MCF 10A (cell line): ENCODE results near the gene PXMP2. TPM values are rescaled to one million over a fixed set of nuclear protein-coding genes. Genes with fewer than 3 reads are reported as not detected.

ENCODE experiments used
- BruUV-seq: library from RNA; stranded (reverse); fragments of 400-500 nt; replicated peaks from 2 replicates; lab custom pipeline; 2021; lab: Mats Ljungman, UMichigan
- CTCF ChIA-PET: fragments of 300-600 bp; sonication (Branson Sonifier 250); formaldehyde crosslinking; extraction: SDS; loops from one replicate; lab custom pipeline; 2021; ENCODE audit warnings: antibody characterized with exemption, inconsistent platforms; lab: Yijun Ruan, JAX
- POLR2A ChIA-PET: fragments of 300-600, 350-650 bp; sonication (Branson Sonifier 250); formaldehyde crosslinking; extraction: SDS; loops from one replicate; lab custom pipeline; 2020; ENCODE audit warnings: antibody characterized with exemption, inconsistent platforms; lab: Yijun Ruan, JAX
- DNase-seq: peaks from one replicate; pipeline ENCODE4 v3.0.0-alpha.2; 2018; ENCODE audit not compliant: unreplicated experiment
- H3K27ac Mint-ChIP-seq: one replicate; pipeline ENCODE4 v1.8.0; 2022; ENCODE audit warnings: mild to moderate bottlenecking, low read depth, mixed read lengths; ENCODE audit not compliant: unreplicated experiment
- H3K27me3 Mint-ChIP-seq: one replicate; pipeline ENCODE4 v1.8.0; 2022; ENCODE audit warnings: mixed read lengths; ENCODE audit not compliant: insufficient read depth, unreplicated experiment
- H3K36me3 Mint-ChIP-seq: one replicate; pipeline ENCODE4 v1.8.0; 2022; ENCODE audit warnings: mild to moderate bottlenecking, moderate library complexity, mixed read lengths; ENCODE audit not compliant: insufficient read depth, unreplicated experiment
- H3K4me1 Mint-ChIP-seq: one replicate; pipeline ENCODE4 v1.8.0; 2022; ENCODE audit warnings: mixed read lengths; ENCODE audit not compliant: insufficient read depth, unreplicated experiment
- H3K4me3 Mint-ChIP-seq: one replicate; pipeline ENCODE4 v1.8.0; 2022; ENCODE audit warnings: mild to moderate bottlenecking, moderate library complexity, mixed read lengths; ENCODE audit not compliant: unreplicated experiment
- H3K9me3 Mint-ChIP-seq: one replicate; pipeline ENCODE4 v1.8.0; 2022; ENCODE audit warnings: mixed read lengths; ENCODE audit not compliant: unreplicated experiment
- intact Hi-C: fragments of 100-400 bp; cut with micrococcal nuclease; formaldehyde crosslinking; loops from 2 replicates; pipeline ENCODE4 v1.14.1; 2022
- total RNA-seq: library from RNA; stranded (reverse); gene quantifications from 2 replicates; pipeline ENCODE4 v1.2.3, GENCODE V29; 2022
- TF ChIP-seq, protein P1 (sequence below): fragments of 200-600 bp; IDR thresholded peaks from one replicate; pipeline ENCODE4 v1.8.0; 2022; ENCODE audit warnings: antibody characterized with exemption, mild to moderate bottlenecking; ENCODE audit not compliant: unreplicated experiment

PXMP2 gene
- total RNA-seq, 1 experiment from 2014 or later: 28.1 TPM

DNA sequence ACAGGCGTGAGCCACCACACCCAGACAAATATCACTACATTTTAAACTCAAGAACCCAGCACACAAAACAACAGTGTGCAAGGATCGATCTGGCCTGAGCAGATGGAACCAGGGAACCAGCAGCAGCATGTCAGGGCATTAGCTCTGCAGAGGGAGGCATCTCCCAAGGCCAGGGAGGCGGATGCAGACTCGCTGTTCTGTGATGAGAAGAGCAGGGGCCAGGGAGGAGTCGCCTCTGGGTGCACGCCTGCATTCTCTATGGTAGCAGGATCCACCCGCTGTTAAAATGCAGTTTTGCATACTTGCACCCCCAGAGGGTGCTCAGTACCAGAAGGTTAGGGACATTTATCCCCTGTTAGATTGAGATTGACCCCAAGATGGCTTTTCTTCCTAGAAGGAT lies 41.1 kb downstream of the PXMP2 start:
- POLR2A ChIA-PET: no interaction called here
- DNase-seq: no peak
- CTCF ChIA-PET: no interaction called here
- Mint-ChIP-seq H3K4me3 (no peak overlapping the region), H3K9me3 (no peaks in the 10 kb centered on the region), H3K36me3 (peaks cover 94% of the 10 kb centered on the region), H3K4me1 (no peaks in the 10 kb centered on the region), H3K27ac (no peak overlapping the region), H3K27me3 (no peaks in the 10 kb centered on the region)
- intact Hi-C loops: no loop called here
- BruUV-seq: no TSS peak
- TF ChIP-seq, protein P1, sequence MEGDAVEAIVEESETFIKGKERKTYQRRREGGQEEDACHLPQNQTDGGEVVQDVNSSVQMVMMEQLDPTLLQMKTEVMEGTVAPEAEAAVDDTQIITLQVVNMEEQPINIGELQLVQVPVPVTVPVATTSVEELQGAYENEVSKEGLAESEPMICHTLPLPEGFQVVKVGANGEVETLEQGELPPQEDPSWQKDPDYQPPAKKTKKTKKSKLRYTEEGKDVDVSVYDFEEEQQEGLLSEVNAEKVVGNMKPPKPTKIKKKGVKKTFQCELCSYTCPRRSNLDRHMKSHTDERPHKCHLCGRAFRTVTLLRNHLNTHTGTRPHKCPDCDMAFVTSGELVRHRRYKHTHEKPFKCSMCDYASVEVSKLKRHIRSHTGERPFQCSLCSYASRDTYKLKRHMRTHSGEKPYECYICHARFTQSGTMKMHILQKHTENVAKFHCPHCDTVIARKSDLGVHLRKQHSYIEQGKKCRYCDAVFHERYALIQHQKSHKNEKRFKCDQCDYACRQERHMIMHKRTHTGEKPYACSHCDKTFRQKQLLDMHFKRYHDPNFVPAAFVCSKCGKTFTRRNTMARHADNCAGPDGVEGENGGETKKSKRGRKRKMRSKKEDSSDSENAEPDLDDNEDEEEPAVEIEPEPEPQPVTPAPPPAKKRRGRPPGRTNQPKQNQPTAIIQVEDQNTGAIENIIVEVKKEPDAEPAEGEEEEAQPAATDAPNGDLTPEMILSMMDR: no peak

DNA sequence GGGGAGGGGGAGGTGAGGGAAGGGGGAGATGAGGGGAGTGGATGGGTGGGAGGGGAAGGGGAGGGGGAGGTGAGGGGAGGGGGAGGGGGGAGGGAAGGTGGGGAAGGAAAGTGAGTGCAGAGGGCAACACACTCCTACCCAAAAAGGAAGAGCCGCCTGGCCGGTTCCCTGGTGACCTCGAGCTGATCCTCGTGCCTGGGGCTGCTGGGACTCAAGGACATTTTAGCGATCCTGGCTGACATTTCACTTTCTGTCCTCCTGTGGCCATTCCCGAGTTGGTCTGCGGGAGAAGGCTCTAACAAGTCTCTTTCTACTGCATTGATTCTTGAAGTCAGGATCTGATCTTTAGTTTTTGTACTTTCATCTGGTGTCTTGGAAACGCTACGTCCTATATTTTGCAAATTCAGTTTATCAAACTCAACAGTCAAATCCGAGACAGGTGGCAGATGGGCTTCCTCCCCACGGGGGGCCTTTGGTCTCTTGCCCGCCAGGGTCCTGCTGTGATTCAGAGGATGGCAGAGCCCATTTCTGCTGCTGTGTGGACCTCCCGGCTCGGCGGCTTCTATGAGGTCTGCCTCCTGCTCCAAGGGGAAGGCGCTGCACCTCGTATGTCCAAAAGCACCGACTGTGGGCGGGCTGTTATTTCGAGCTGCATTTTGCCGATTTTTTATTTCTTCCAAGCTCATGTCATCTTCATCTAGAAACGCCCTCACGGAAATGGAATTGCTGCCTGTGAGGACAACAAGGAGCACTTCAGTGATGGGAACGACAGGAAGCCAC lies 42.3 kb downstream of the PXMP2 start:
- intact Hi-C loops: no loop called here
- H3K4me1 Mint-ChIP-seq: no peaks in the 10 kb centered on the region
- DNase-seq: no peak
- POLR2A ChIA-PET: interaction anchor here (0.7 to 1.5 kb wide), 2 partner anchors 17 to 19 kb away, joined by 3 to 4 read pairs; partner anchors contain the start of gene PGAM5
- H3K27ac Mint-ChIP-seq: no peak overlapping the region
- H3K4me3 Mint-ChIP-seq: no peak overlapping the region
- CTCF ChIA-PET: no interaction called here
- BruUV-seq: no TSS peak
- H3K36me3 Mint-ChIP-seq: peaks cover 94% of the 10 kb centered on the region
- no peaks in the 10 kb centered on the region for H3K9me3 Mint-ChIP-seq
- no peaks in the 10 kb centered on the region for H3K27me3 Mint-ChIP-seq
- TF ChIP-seq, protein P1: no peak

DNA sequence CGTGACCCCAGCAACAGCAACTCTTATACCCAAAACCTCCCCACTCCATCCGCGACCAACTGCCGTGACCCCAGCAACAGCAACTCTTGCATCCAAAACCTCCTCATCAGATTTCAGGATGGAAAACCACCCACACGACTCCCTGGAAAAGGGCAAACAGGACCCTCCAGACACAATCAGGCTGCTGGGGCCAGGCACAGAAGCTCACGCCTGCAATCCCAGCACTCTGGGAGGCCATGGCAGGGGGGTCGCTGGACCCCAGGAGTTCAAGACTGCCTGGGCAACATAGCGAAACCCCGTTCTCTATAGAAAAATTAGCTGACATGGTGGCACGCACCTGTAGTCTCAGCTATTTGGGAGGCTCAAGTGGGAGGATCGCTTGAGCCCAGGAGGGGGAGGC lies 43.0 kb downstream of the PXMP2 start:
- H3K27me3 Mint-ChIP-seq: no peaks in the 10 kb centered on the region
- BruUV-seq: no TSS peak
- DNase-seq: no peak
- intact Hi-C loops: no loop called here
- no peaks in the 10 kb centered on the region for H3K4me1 Mint-ChIP-seq
- H3K4me3 Mint-ChIP-seq: no peak overlapping the region
- POLR2A ChIA-PET: interaction anchor here (1.5 kb wide), 1 partner anchor 20 kb away, joined by 3 read pairs; the partner anchor contains the start of gene PGAM5
- H3K9me3 Mint-ChIP-seq: no peaks in the 10 kb centered on the region
- no peak overlapping the region for H3K27ac Mint-ChIP-seq
- TF ChIP-seq, protein P1: no peak
- CTCF ChIA-PET: no interaction called here
- H3K36me3 Mint-ChIP-seq: peaks cover 94% of the 10 kb centered on the region

DNA sequence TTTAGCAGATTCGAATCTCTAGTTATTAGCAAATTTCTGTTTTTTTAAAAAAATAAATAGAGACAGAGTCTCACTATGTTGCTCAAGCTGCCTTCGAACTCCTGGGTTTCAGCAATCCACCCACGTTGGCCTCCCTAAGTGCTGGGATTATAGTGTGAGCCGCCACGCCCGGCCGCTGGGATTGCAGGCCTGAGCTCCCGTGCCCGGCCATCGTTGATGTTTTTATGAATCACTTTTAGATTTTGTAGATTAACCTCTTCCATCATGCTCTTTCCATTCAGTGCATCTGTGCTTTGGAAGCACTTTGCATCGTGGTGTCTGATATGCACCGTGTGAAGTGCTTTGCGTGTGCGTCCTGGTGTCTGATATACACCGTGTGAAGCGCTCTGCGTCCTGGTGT lies 44.2 kb downstream of the PXMP2 start:
- ChIA-PET CTCF (interaction anchor here (0.6 to 1.0 kb wide), 2 partner anchors 10 to 12 kb away, joined by 3 read pairs; no protein-coding TSS in a partner anchor), POLR2A (no interaction called here)
- TF ChIP-seq, protein P1: no peak
- Mint-ChIP-seq H3K36me3 (peaks cover 94% of the 10 kb centered on the region), H3K27ac (no peak overlapping the region), H3K4me1 (no peaks in the 10 kb centered on the region), H3K27me3 (no peaks in the 10 kb centered on the region), H3K4me3 (no peak overlapping the region), H3K9me3 (no peaks in the 10 kb centered on the region)
- no peak for DNase-seq
- BruUV-seq: no TSS peak
- intact Hi-C loops: no loop called here
